Osteocyte (in vitro differentiated cells): Measurements from ENCODE around the gene UBE2E1. TPM values are rescaled to one million over a fixed set of nuclear protein-coding genes. Genes with fewer than 3 reads are reported as not detected.

Source experiments
- DNase-seq: peaks from one replicate; pipeline ENCODE4 v3.0.0; 2021; ENCODE audit warnings: mixed read lengths; ENCODE audit not compliant: unreplicated experiment; ENCODE audit errors: extremely low spot score
- H3K27ac Mint-ChIP-seq: one replicate; pipeline ENCODE4 v1.8.0; 2021; ENCODE audit warnings: mild to moderate bottlenecking, mixed read lengths; ENCODE audit not compliant: unreplicated experiment
- H3K27me3 Mint-ChIP-seq: one replicate; pipeline ENCODE4 v1.8.0; 2021; ENCODE audit warnings: mixed read lengths; ENCODE audit not compliant: unreplicated experiment
- H3K36me3 Mint-ChIP-seq: one replicate; pipeline ENCODE4 v1.8.0; 2021; ENCODE audit warnings: mixed read lengths; ENCODE audit not compliant: unreplicated experiment
- H3K4me1 Mint-ChIP-seq: one replicate; pipeline ENCODE4 v1.8.0; 2021; ENCODE audit warnings: mixed read lengths; ENCODE audit not compliant: unreplicated experiment
- H3K4me3 Mint-ChIP-seq: one replicate; pipeline ENCODE4 v1.8.0; 2021; ENCODE audit warnings: mild to moderate bottlenecking, moderate library complexity, mixed read lengths; ENCODE audit not compliant: unreplicated experiment
- H3K9me3 Mint-ChIP-seq: one replicate; pipeline ENCODE4 v1.8.0; 2021; ENCODE audit warnings: mixed read lengths; ENCODE audit not compliant: unreplicated experiment
- CTCF ChIP-seq: fragments of 200-600 bp; sonication (generic); IDR thresholded peaks from 2 replicates; pipeline ENCODE4 v1.5.0; 2021; ENCODE audit warnings: antibody characterized with exemption, mild to moderate bottlenecking, moderate library complexity
- total RNA-seq: library from RNA; stranded (reverse); gene quantifications from 2 replicates; pipeline ENCODE4 v1.2.1, GENCODE V29; 2021

Gene UBE2E1
- total RNA-seq, 1 donor from 2014 or later = 98.5 TPM

GRCh38 chr3:23928524-23928923, 122.8 kb downstream of the UBE2E1 start:
- Mint-ChIP-seq H3K9me3 (no peaks in the 10 kb centered on the region), H3K4me3 (no peak overlapping the region), H3K36me3 (peaks cover 2% of the 10 kb centered on the region), H3K4me1 (peaks cover 20% of the 10 kb centered on the region), H3K27ac (no peak overlapping the region), H3K27me3 (no peaks in the 10 kb centered on the region)
- no peak for DNase-seq
- no peak for TF ChIP-seq CTCF

GRCh38 chr3:23931597-23931996, 125.8 kb downstream of the UBE2E1 start:
- Mint-ChIP-seq H3K9me3 (no peaks in the 10 kb centered on the region), H3K4me1 (peaks cover 10% of the 10 kb centered on the region), H3K27ac (no peak overlapping the region), H3K27me3 (no peaks in the 10 kb centered on the region), H3K4me3 (no peak overlapping the region), H3K36me3 (no peaks in the 10 kb centered on the region)
- no peak for TF ChIP-seq CTCF
- DNase-seq = no peak

- Mint-ChIP-seq H3K27me3 (no peaks in the 10 kb centered on the region), H3K4me3 (no peak overlapping the region), H3K27ac (no peak overlapping the region), H3K36me3 (no peaks in the 10 kb centered on the region), H3K4me1 (peaks cover 13% of the 10 kb centered on the region), H3K9me3 (no peaks in the 10 kb centered on the region)
- no peak for DNase-seq
- no peak for TF ChIP-seq CTCF
These were observed 126.8 kb downstream of the UBE2E1 start for GRCh38 chr3:23932571-23932970.

GRCh38 chr3:23934253-23934652, 128.5 kb downstream of the UBE2E1 start:
- no peak overlapping the region for H3K27ac Mint-ChIP-seq
- DNase-seq = no peak
- no peaks in the 10 kb centered on the region for H3K36me3 Mint-ChIP-seq
- H3K4me1 Mint-ChIP-seq = peaks cover 13% of the 10 kb centered on the region
- no peak for TF ChIP-seq CTCF
- H3K4me3 Mint-ChIP-seq = no peak overlapping the region
- no peaks in the 10 kb centered on the region for H3K9me3 Mint-ChIP-seq
- no peaks in the 10 kb centered on the region for H3K27me3 Mint-ChIP-seq

GRCh38 chr3:23937296-23937695, 131.5 kb downstream of the UBE2E1 start:
- Mint-ChIP-seq H3K27me3 (no peaks in the 10 kb centered on the region), H3K4me3 (no peak overlapping the region), H3K36me3 (no peaks in the 10 kb centered on the region), H3K27ac (no peak overlapping the region), H3K9me3 (no peaks in the 10 kb centered on the region), H3K4me1 (peaks cover 9% of the 10 kb centered on the region)
- no peak for DNase-seq
- no peak for TF ChIP-seq CTCF
